ENCODE data around the gene OR51M1. TPM values are rescaled to one million over a fixed set of nuclear protein-coding genes. Genes with fewer than 3 reads are reported as not detected.

Gene OR51M1
- total RNA-seq, 1 experiment from 2014 or later, result not detected

GRCh38 chr11:5398936-5399335 is 15.3 kb downstream of the OR51M1 start:
- intact Hi-C loops (cut with micrococcal nuclease), result no loop called here
- ChIA-PET RAD21 (ENCODE audit: low non-redundant PET in 1 of 2, low total read pairs in 2 of 2, uncharacterized antibody in 2 of 2, unreplicated experiment in 2 of 2) (no interaction called here), CTCF (no interaction called here), POLR2A (no interaction called here)
- no peak for TF ChIP-seq EZH2 (IDR thresholded peaks at IDR 0.05)
- TF ChIP-seq SP1 (IDR thresholded peaks at IDR 0.05; ENCODE audit: low read depth), result no peak
- no peak for TF ChIP-seq CEBPB (IDR thresholded peaks at IDR 0.05; ENCODE audit: low read depth)
- no peak for TF ChIP-seq MAX (IDR thresholded peaks at IDR 0.05)
- no peak for TF ChIP-seq CTCF (IDR thresholded peaks at IDR 0.05 in 2 of 3, conservative IDR thresholded peaks at IDR 0.05 in 1 of 3; ENCODE audit: borderline replicate concordance in 1 of 3, insufficient read depth in 1 of 3, low read depth in 2 of 3, low read length in 2 of 3)
- TF ChIP-seq ATF3 (IDR thresholded peaks at IDR 0.05), result no peak
- Histone ChIP-seq H3K4me2 (ENCODE audit: low read length) (no peak overlapping the region), H3K27me3 (ENCODE audit: insufficient read depth, low read length) (no peaks in the 10 kb centered on the region), H2AFZ (ENCODE audit: low read depth, low read length, poor library complexity, severe bottlenecking) (no peak overlapping the region), H3K4me3 (replicated peaks in 1 of 2; ENCODE audit: low read depth in 1 of 2, low read length in 2 of 2) (no peak overlapping the region), H3K9me2 (ENCODE audit: insufficient read depth) (no peaks in the 10 kb centered on the region), H4K20me1 (ENCODE audit: insufficient read depth) (peaks cover 49% of the 10 kb centered on the region; the same call in 1 of the 2 replicates), H3K9me3 (ENCODE audit: control insufficient read depth in 1 of 2, insufficient read depth in 1 of 2, low read depth in 1 of 2, low read length in 2 of 2) (no peaks in the 10 kb centered on the region), H3K79me2 (ENCODE audit: insufficient read depth, low read length) (peaks cover 85% of the 10 kb centered on the region), H3K4me1 (ENCODE audit: control insufficient read depth in 1 of 2, insufficient read depth in 2 of 2, low read length in 2 of 2) (peaks cover 0 to 41% of the 10 kb centered on the region in 2 experiments; a peak in 3 of 4 replicates), H3K9ac (ENCODE audit: low read length) (no peak overlapping the region), H3K36me3 (ENCODE audit: control insufficient read depth in 1 of 2, insufficient read depth in 2 of 2, low read length in 2 of 2) (peaks cover 7 to 58% of the 10 kb centered on the region in 2 experiments), H3K27ac (ENCODE audit: low read depth, low read length) (no peak overlapping the region)
- DNase-seq (ENCODE audit: low read depth, low spot score), result no peak
- ATAC-seq, result 0 out of 2 replicates have a peak, but pooled peaks have one; percentile 25
- no TSS peak for BruUV-seq (replicated peaks)

- BruUV-seq (replicated peaks), result no TSS peak
- Histone ChIP-seq H3K27ac (ENCODE audit: low read depth, low read length) (no peak overlapping the region), H3K79me2 (ENCODE audit: insufficient read depth, low read length) (peaks cover 99% of the 10 kb centered on the region), H3K9me3 (ENCODE audit: control insufficient read depth in 1 of 2, insufficient read depth in 1 of 2, low read depth in 1 of 2, low read length in 2 of 2) (no peaks in the 10 kb centered on the region), H3K9ac (ENCODE audit: low read length) (no peak overlapping the region), H2AFZ (ENCODE audit: low read depth, low read length, poor library complexity, severe bottlenecking) (no peak overlapping the region), H4K20me1 (ENCODE audit: insufficient read depth) (peaks cover 57% of the 10 kb centered on the region), H3K9me2 (ENCODE audit: insufficient read depth) (no peaks in the 10 kb centered on the region), H3K36me3 (ENCODE audit: control insufficient read depth in 1 of 2, insufficient read depth in 2 of 2, low read length in 2 of 2) (peaks cover 8 to 66% of the 10 kb centered on the region in 2 experiments), H3K27me3 (ENCODE audit: insufficient read depth, low read length) (no peaks in the 10 kb centered on the region), H3K4me3 (replicated peaks in 1 of 2; ENCODE audit: low read depth in 1 of 2, low read length in 2 of 2) (no peak overlapping the region), H3K4me1 (ENCODE audit: control insufficient read depth in 1 of 2, insufficient read depth in 2 of 2, low read length in 2 of 2) (peaks cover 0 to 36% of the 10 kb centered on the region in 2 experiments; a peak in 2 of 4 replicates), H3K4me2 (ENCODE audit: low read length) (no peak overlapping the region)
- CTCF ChIA-PET, result no interaction called here
- POLR2A ChIA-PET, result no interaction called here
- RAD21 ChIA-PET (ENCODE audit: low non-redundant PET in 1 of 2, low total read pairs in 2 of 2, uncharacterized antibody in 2 of 2, unreplicated experiment in 2 of 2), result no interaction called here
- no peak for ATAC-seq
- no peak for DNase-seq (ENCODE audit: low read depth, low spot score)
- intact Hi-C loops (cut with micrococcal nuclease), result no loop called here
- TF ChIP-seq REST (IDR thresholded peaks at IDR 0.05; ENCODE audit: low read depth) (no peak), ZFX (IDR thresholded peaks at IDR 0.05) (no peak), ZNF274 (IDR thresholded peaks at IDR 0.05; ENCODE audit: low read depth, low read length) (no peak), ZBTB33 (IDR thresholded peaks at IDR 0.05; ENCODE audit: extremely low read depth, insufficient replicate concordance, low read length) (no peak), EGR1 (IDR thresholded peaks at IDR 0.05; ENCODE audit: low read depth) (no peak), CEBPB (IDR thresholded peaks at IDR 0.05; ENCODE audit: low read depth) (no peak), TCF7L2 (IDR thresholded peaks at IDR 0.05; ENCODE audit: borderline replicate concordance, extremely low read depth, insufficient read depth, insufficient read length) (no peak), JUND (IDR thresholded peaks at IDR 0.05) (no peak)
These were observed 21.6 kb downstream of the OR51M1 start for GRCh38 chr11:5405173-5405572.

Data from HCT116 (cell line).